OCI-LY1 (cell line): ENCODE data around the gene MERTK.

Experiments used
- H2AFZ ChIP-seq: fragments of 200-600 bp; sonication (generic), shearing (Covaris generic); 2 replicates; pipeline ENCODE4 v1.6.0; 2014; ENCODE audit warnings: antibody characterized with exemption, mild to moderate bottlenecking, low read length
- H3F3A ChIP-seq: fragments of 200-600 bp; sonication (generic), shearing (Covaris generic); 2 replicates; pipeline ENCODE4 v1.6.0; 2014; ENCODE audit warnings: mild to moderate bottlenecking, antibody characterized with exemption, low read length, moderate library complexity; ENCODE audit not compliant: insufficient read depth
- H3K27ac ChIP-seq: fragments of 200-600 bp; sonication (generic); 2 replicates; pipeline ENCODE4 v1.5.1; 2014; ENCODE audit warnings: low read length, mixed run types, mild to moderate bottlenecking, low read depth; ENCODE audit not compliant: poor library complexity, severe bottlenecking
- H3K27me3 ChIP-seq: fragments of 200-600 bp; sonication (generic); 2 replicates; pipeline ENCODE4 v1.6.0; 2014; ENCODE audit warnings: antibody characterized with exemption, mild to moderate bottlenecking, low read length, moderate library complexity; ENCODE audit not compliant: insufficient read depth
- H3K36me3 ChIP-seq: fragments of 200-600 bp; sonication (generic); 2 replicates; pipeline ENCODE4 v1.6.1; 2014; ENCODE audit warnings: mild to moderate bottlenecking, antibody characterized with exemption, low read length, moderate library complexity, mixed read lengths; ENCODE audit not compliant: insufficient read depth
- H3K4me1 ChIP-seq: fragments of 200-600 bp; sonication (generic); 2 replicates; pipeline ENCODE4 v1.5.1; 2014; ENCODE audit warnings: mild to moderate bottlenecking, low read length, moderate library complexity; ENCODE audit not compliant: insufficient read depth, severe bottlenecking
- H3K4me2 ChIP-seq: fragments of 200-600 bp; sonication (generic), shearing (Covaris generic); 2 replicates; pipeline ENCODE4 v1.6.1; 2014; ENCODE audit warnings: low read length
- H3K4me3 ChIP-seq: fragments of 200-600 bp; sonication (generic); 2 replicates; pipeline ENCODE4 v1.5.1; 2014; ENCODE audit warnings: low read length, low read depth, mild to moderate bottlenecking, mixed read lengths; ENCODE audit not compliant: poor library complexity, severe bottlenecking
- H3K79me2 ChIP-seq: fragments of 200-600 bp; shearing (Covaris generic); 2 replicates; pipeline ENCODE4 v1.6.1; 2016; ENCODE audit warnings: mixed run types, low read length, mixed read lengths; ENCODE audit not compliant: insufficient read depth
- H3K9ac ChIP-seq: fragments of 200-600 bp; sonication (generic), shearing (Covaris generic); 2 replicates; pipeline ENCODE4 v1.6.1; 2014; ENCODE audit warnings: mild to moderate bottlenecking, low read length, mixed read lengths
- H3K9me2 ChIP-seq: fragments of 200-600 bp; sonication (generic), shearing (Covaris generic); 2 replicates; pipeline ENCODE4 v1.6.1; 2014; ENCODE audit warnings: low read depth, mild to moderate bottlenecking, low read length, mixed read lengths
- H3K9me3 ChIP-seq: fragments of 200-600 bp; shearing (Covaris generic); 2 replicates; pipeline ENCODE4 v1.6.1; 2014; ENCODE audit warnings: low read length, mixed read lengths
- H4K20me1 ChIP-seq: fragments of 200-600 bp; sonication (generic), shearing (Covaris generic); 2 replicates; pipeline ENCODE4 v1.6.0; 2016; ENCODE audit warnings: mild to moderate bottlenecking, low read length; ENCODE audit not compliant: insufficient read depth
- CTCF ChIP-seq: fragments of 200-600 bp; sonication (generic), shearing (Covaris generic); IDR thresholded peaks from 2 replicates; pipeline ENCODE4 v1.5.1; 2017; ENCODE audit warnings: mild to moderate bottlenecking, antibody characterized with exemption, low read length, moderate library complexity, mixed read lengths
- EZH2 ChIP-seq: fragments of 200-600 bp; sonication (generic), shearing (Covaris generic); IDR thresholded peaks from 2 replicates; pipeline ENCODE4 v1.8.0; 2017; ENCODE audit warnings: borderline replicate concordance, mixed run types, mild to moderate bottlenecking, antibody characterized with exemption, low read length, moderate library complexity, mixed read lengths

The MERTK gene

GRCh38 chr2:111900859-111901258 lies 2.5 kb downstream of the MERTK start:
- H3K9me2 ChIP-seq, result no peaks in the 10 kb centered on the region
- no peak overlapping the region for H3K27ac ChIP-seq
- H3K4me2 ChIP-seq, result no peak overlapping the region
- H3K79me2 ChIP-seq, result no peaks in the 10 kb centered on the region
- no peaks in the 10 kb centered on the region for H3K36me3 ChIP-seq
- no peaks in the 10 kb centered on the region for H3K9me3 ChIP-seq
- peaks cover 21% of the 10 kb centered on the region for H3K4me1 ChIP-seq
- H3K27me3 ChIP-seq, result peaks cover 3% of the 10 kb centered on the region; the same call in 1 of the 2 replicates
- H3K4me3 ChIP-seq, result no peak overlapping the region
- no peak overlapping the region for H2AFZ ChIP-seq
- no peaks in the 10 kb centered on the region for H4K20me1 ChIP-seq
- H3F3A ChIP-seq, result peaks cover 4% of the 10 kb centered on the region; the same call in 1 of the 2 replicates
- peak; percentile 38; the same call in 1 of the 2 replicates for TF ChIP-seq CTCF
- TF ChIP-seq EZH2, result no peak
- H3K9ac ChIP-seq, result no peak overlapping the region

GRCh38 chr2:111903516-111903915 lies 5.1 kb downstream of the MERTK start:
- Histone ChIP-seq H3K79me2 (no peaks in the 10 kb centered on the region), H3F3A (peaks cover 4% of the 10 kb centered on the region; the same call in 1 of the 2 replicates), H3K4me3 (no peak overlapping the region), H3K9me2 (no peaks in the 10 kb centered on the region), H3K9me3 (no peaks in the 10 kb centered on the region), H3K4me1 (peaks cover 19% of the 10 kb centered on the region), H2AFZ (no peak overlapping the region), H3K36me3 (no peaks in the 10 kb centered on the region), H4K20me1 (no peaks in the 10 kb centered on the region), H3K9ac (no peak overlapping the region), H3K27ac (no peak overlapping the region), H3K4me2 (no peak overlapping the region), H3K27me3 (0 out of 2 replicates have a peak, but pooled peaks cover 3% of the 10 kb centered on the region)
- TF ChIP-seq CTCF (no peak), EZH2 (no peak)

GRCh38 chr2:111903930-111904439 lies 5.6 kb downstream of the MERTK start:
- Histone ChIP-seq H2AFZ (no peak overlapping the region), H3K79me2 (no peaks in the 10 kb centered on the region), H3K4me2 (no peak overlapping the region)

More at GRCh38 chr2:111903930-111904439, 5.6 kb downstream of the MERTK start:
- no peaks in the 10 kb centered on the region for H3K9me3 ChIP-seq
- TF ChIP-seq EZH2, result no peak
- TF ChIP-seq CTCF, result no peak
- no peak overlapping the region for H3K4me3 ChIP-seq
- H3K27me3 ChIP-seq, result no peaks in the 10 kb centered on the region
- H3F3A ChIP-seq, result peaks cover 4% of the 10 kb centered on the region; the same call in 1 of the 2 replicates
- H3K9me2 ChIP-seq, result no peaks in the 10 kb centered on the region
- H3K36me3 ChIP-seq, result no peaks in the 10 kb centered on the region
- H3K9ac ChIP-seq, result no peak overlapping the region
- H3K4me1 ChIP-seq, result peaks cover 14% of the 10 kb centered on the region
- H3K27ac ChIP-seq, result no peak overlapping the region
- H4K20me1 ChIP-seq, result no peaks in the 10 kb centered on the region
